Lower leg skin (tissue), 4 donors: Measurements from ENCODE around the gene CACNA1D. TPM values are rescaled to one million over a fixed set of nuclear protein-coding genes. Genes with fewer than 3 reads are reported as not detected.

Experiments used
- DNase-seq, 2 donors: peaks; one replicate each; pipeline ENCODE4 v3.0.0-alpha.2; 2019; ENCODE audit warnings: low spot score in 2 of 2
- H3K4me3 ChIP-seq: fragments of 200-600 bp; sonication (generic); 2 replicates; pipeline ENCODE4 v1.5.1; 2017; ENCODE audit warnings: mild to moderate bottlenecking, low read depth; ENCODE audit not compliant: poor library complexity, severe bottlenecking
- CTCF ChIP-seq, 3 donors: fragments of 450-650 bp; IDR thresholded peaks; one replicate each; pipeline ENCODE4 v1.5.1; 2016; ENCODE audit warnings: antibody characterized with exemption in 3 of 3, mild to moderate bottlenecking in 3 of 3, moderate library complexity in 2 of 3
- POLR2A ChIP-seq, 2 donors: fragments of 450-650 bp; IDR thresholded peaks; one replicate each; pipeline ENCODE4 v1.6.1; 2016 to 2017; ENCODE audit warnings: antibody characterized with exemption in 2 of 2, mild to moderate bottlenecking in 1 of 2, moderate library complexity in 1 of 2
- WGBS, 2 donors: methylation state at CpG; one replicate each; pipeline ENCODE4 v1.1.5; 2018; 5-methylcytosine and 5-hydroxymethylcytosine counted together
- intact Hi-C: fragments of 100-400 bp; cut with DNase I; formaldehyde crosslinking; loops from one replicate; pipeline ENCODE4 v1.15.0; 2023; ENCODE audit warnings: low total_unique reads
- total RNA-seq, 4 donors: library from RNA; depleted of rRNA; stranded (reverse); fragments of >200 nt; gene quantifications; one replicate each; pipeline ENCODE4 v1.1.0, GENCODE V29; 2016

Gene CACNA1D
- total RNA-seq, 4 donors from 2014 or later: 2.4 to 12.5 (median 5.6) TPM

GRCh38 chr3:53823026-53823955 lies 328.9 kb downstream of the CACNA1D start:
- peak in 1 of 2 donors; percentile 70 for DNase-seq
- intact Hi-C loops: no loop called here
- TF ChIP-seq CTCF (IDR thresholded peaks at IDR 0.05): no peak
- TF ChIP-seq POLR2A (IDR thresholded peaks at IDR 0.05): no peak
- no peak overlapping the region for H3K4me3 ChIP-seq
- WGBS, 2 donors: 94 to 96% methylated on average over 39 to 43 of the region's 67 CpGs

- intact Hi-C loops: no loop called here
- WGBS, 2 donors: 63 to 69% methylated on average over 8 to 10 of the region's 10 CpGs
- no peak overlapping the region for H3K4me3 ChIP-seq
- peak in 1 of 2 donors; percentile 52 for DNase-seq
- TF ChIP-seq CTCF (IDR thresholded peaks at IDR 0.05) (no peak), POLR2A (IDR thresholded peaks at IDR 0.05) (no peak)
Measured at GRCh38 chr3:53823956-53824657, 329.7 kb downstream of the CACNA1D start.

- intact Hi-C loops: no loop called here
- H3K4me3 ChIP-seq: no peak overlapping the region
- TF ChIP-seq CTCF (IDR thresholded peaks at IDR 0.05) (no peak), POLR2A (IDR thresholded peaks at IDR 0.05) (no peak)
- WGBS, 2 donors: 86 to 90% methylated on average over 4 of the region's 4 CpGs
- DNase-seq: peak in 1 of 2 donors; percentile 53
Measured at GRCh38 chr3:53824795-53825194, 330.4 kb downstream of the CACNA1D start.

- intact Hi-C loops: no loop called here
- WGBS, 2 donors: 70 to 74% methylated on average over 1 of the region's 1 CpG
Measured at GRCh38 chr3:53826048-53826447, 331.6 kb downstream of the CACNA1D start.

GRCh38 chr3:53828581-53828980 lies 334.2 kb downstream of the CACNA1D start:
- WGBS, 2 donors: 65 to 86% methylated on average over 1 of the region's 1 CpG
- TF ChIP-seq POLR2A (IDR thresholded peaks at IDR 0.05) (no peak), CTCF (IDR thresholded peaks at IDR 0.05) (no peak)
- no peak overlapping the region for H3K4me3 ChIP-seq
- DNase-seq: no peak
- intact Hi-C loops: no loop called here

More at GRCh38 chr3:53826048-53826447, 331.6 kb downstream of the CACNA1D start:
- no peak for DNase-seq
- TF ChIP-seq CTCF (IDR thresholded peaks at IDR 0.05): no peak
- TF ChIP-seq POLR2A (IDR thresholded peaks at IDR 0.05): no peak
- no peak overlapping the region for H3K4me3 ChIP-seq
